ENCODE results near the gene EMD. TPM values are rescaled to one million over a fixed set of nuclear protein-coding genes. Genes with fewer than 3 reads are reported as not detected.

Gene EMD
- total and polyA plus RNA-seq, 2 of the 13 experiments (the other 11 are each of a cell fraction or from before 2014, with no cell fraction given) = 14.5 to 14.9 TPM

DNA sequence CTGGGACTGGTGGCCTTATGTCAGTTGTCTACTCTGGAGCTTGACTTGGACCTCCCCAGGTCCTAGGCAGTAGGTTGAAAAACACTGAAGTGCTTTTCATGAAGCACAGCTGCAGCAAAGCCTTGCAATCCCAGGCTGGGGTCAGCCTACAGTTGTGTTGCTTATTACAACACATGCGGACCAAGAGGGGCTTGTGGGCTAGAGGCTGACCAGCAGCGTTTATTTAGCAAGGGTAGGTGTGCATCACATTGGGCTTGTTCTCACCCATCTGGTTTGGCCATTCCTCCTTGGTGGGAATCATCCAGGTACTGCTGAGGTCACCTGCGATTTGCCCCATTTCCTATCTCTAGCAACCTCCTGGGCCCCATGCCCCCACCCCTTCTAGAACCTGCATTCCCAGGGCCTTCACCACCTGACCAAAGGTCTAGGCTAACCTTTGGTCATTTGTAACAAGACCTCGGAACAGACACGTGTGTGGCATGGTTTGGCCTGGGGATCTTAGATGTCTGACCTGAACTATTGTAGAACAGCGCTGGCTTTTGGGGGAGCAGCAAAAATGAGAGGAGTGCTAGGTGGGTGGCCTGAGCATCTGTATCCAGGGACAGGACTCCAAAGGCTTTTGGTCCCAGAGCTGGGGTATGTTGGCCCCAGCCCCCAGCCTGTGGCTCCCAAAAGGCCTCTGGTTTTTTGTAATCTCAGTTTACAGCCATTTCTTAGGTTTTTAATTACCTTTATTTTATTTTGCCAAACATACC lies 22.1 kb downstream of the EMD start (continued):
- TF ChIP-seq, protein P1, sequence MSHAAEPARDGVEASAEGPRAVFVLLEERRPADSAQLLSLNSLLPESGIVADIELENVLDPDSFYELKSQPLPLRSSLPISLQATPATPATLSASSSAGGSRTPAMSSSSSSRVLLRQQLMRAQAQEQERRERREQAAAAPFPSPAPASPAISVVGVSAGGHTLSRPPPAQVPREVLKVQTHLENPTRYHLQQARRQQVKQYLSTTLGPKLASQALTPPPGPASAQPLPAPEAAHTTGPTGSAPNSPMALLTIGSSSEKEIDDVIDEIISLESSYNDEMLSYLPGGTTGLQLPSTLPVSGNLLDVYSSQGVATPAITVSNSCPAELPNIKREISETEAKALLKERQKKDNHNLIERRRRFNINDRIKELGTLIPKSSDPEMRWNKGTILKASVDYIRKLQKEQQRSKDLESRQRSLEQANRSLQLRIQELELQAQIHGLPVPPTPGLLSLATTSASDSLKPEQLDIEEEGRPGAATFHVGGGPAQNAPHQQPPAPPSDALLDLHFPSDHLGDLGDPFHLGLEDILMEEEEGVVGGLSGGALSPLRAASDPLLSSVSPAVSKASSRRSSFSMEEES (CRISPR knock-in tag; IDR thresholded peaks at IDR 0.05) = peak; percentile 56; the same call in 1 of the 2 replicates
- TF ChIP-seq FOXM1 (CRISPR knock-in tag; IDR thresholded peaks at IDR 0.05) (no peak), ZNF678 (CRISPR knock-in tag; IDR thresholded peaks at IDR 0.05) (no peak), HNRNPLL (IDR thresholded peaks at IDR 0.05; ENCODE audit: low read depth, low read length, poor library complexity, severe bottlenecking) (no peak), HNF4A (CRISPR knock-in tag; IDR thresholded peaks at IDR 0.05) (peak; percentile 64), GPN1 (CRISPR knock-in tag; IDR thresholded peaks at IDR 0.05; ENCODE audit: borderline replicate concordance) (no peak), SIN3A (IDR thresholded peaks at IDR 0.05; ENCODE audit: borderline replicate concordance, low read depth, low read length) (no peak), FOXK2 (IDR thresholded peaks at IDR 0.05) (no peak), ZBTB38 (CRISPR knock-in tag; IDR thresholded peaks at IDR 0.05) (no peak), ZNF33A (CRISPR knock-in tag; IDR thresholded peaks at IDR 0.05; ENCODE audit: borderline replicate concordance) (no peak), ZKSCAN8 (CRISPR knock-in tag; IDR thresholded peaks at IDR 0.05; ENCODE audit: borderline replicate concordance) (no peak), ZNF432 (CRISPR knock-in tag; IDR thresholded peaks at IDR 0.05; ENCODE audit: borderline replicate concordance) (no peak), ZNF253 (CRISPR knock-in tag; IDR thresholded peaks at IDR 0.05; ENCODE audit: borderline replicate concordance) (no peak), ZNF567 (CRISPR knock-in tag; IDR thresholded peaks at IDR 0.05; ENCODE audit: borderline replicate concordance) (no peak), ZNF703 (CRISPR knock-in tag; IDR thresholded peaks at IDR 0.05; ENCODE audit: borderline replicate concordance) (no peak), ZNF781 (CRISPR knock-in tag; IDR thresholded peaks at IDR 0.05; ENCODE audit: borderline replicate concordance, not compliant biosample characterization) (no peak), NFKB2 (CRISPR knock-in tag; IDR thresholded peaks at IDR 0.05; ENCODE audit: borderline replicate concordance) (no peak)
- TF ChIP-seq, protein P2, sequence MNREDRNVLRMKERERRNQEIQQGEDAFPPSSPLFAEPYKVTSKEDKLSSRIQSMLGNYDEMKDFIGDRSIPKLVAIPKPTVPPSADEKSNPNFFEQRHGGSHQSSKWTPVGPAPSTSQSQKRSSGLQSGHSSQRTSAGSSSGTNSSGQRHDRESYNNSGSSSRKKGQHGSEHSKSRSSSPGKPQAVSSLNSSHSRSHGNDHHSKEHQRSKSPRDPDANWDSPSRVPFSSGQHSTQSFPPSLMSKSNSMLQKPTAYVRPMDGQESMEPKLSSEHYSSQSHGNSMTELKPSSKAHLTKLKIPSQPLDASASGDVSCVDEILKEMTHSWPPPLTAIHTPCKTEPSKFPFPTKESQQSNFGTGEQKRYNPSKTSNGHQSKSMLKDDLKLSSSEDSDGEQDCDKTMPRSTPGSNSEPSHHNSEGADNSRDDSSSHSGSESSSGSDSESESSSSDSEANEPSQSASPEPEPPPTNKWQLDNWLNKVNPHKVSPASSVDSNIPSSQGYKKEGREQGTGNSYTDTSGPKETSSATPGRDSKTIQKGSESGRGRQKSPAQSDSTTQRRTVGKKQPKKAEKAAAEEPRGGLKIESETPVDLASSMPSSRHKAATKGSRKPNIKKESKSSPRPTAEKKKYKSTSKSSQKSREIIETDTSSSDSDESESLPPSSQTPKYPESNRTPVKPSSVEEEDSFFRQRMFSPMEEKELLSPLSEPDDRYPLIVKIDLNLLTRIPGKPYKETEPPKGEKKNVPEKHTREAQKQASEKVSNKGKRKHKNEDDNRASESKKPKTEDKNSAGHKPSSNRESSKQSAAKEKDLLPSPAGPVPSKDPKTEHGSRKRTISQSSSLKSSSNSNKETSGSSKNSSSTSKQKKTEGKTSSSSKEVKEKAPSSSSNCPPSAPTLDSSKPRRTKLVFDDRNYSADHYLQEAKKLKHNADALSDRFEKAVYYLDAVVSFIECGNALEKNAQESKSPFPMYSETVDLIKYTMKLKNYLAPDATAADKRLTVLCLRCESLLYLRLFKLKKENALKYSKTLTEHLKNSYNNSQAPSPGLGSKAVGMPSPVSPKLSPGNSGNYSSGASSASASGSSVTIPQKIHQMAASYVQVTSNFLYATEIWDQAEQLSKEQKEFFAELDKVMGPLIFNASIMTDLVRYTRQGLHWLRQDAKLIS (CRISPR knock-in tag; IDR thresholded peaks at IDR 0.05) = peak; percentile 45; the same call in 1 of the 2 replicates
- TF ChIP-seq, protein P3, sequence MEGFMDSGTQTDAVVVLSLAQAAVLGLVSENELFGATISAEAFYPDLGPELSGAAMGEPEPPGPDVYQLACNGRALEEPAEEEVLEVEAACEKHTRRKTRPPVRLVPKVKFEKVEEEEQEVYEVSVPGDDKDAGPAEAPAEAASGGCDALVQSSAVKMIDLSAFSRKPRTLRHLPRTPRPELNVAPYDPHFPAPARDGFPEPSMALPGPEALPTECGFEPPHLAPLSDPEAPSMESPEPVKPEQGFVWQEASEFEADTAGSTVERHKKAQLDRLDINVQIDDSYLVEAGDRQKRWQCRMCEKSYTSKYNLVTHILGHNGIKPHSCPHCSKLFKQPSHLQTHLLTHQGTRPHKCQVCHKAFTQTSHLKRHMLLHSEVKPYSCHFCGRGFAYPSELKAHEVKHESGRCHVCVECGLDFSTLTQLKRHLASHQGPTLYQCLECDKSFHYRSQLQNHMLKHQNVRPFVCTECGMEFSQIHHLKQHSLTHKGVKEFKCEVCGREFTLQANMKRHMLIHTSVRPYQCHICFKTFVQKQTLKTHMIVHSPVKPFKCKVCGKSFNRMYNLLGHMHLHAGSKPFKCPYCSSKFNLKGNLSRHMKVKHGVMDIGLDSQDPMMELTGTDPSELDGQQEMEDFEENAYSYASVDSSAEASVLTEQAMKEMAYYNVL (CRISPR knock-in tag; IDR thresholded peaks at IDR 0.05; ENCODE audit: borderline replicate concordance) = no peak
- TF ChIP-seq, protein P4, sequence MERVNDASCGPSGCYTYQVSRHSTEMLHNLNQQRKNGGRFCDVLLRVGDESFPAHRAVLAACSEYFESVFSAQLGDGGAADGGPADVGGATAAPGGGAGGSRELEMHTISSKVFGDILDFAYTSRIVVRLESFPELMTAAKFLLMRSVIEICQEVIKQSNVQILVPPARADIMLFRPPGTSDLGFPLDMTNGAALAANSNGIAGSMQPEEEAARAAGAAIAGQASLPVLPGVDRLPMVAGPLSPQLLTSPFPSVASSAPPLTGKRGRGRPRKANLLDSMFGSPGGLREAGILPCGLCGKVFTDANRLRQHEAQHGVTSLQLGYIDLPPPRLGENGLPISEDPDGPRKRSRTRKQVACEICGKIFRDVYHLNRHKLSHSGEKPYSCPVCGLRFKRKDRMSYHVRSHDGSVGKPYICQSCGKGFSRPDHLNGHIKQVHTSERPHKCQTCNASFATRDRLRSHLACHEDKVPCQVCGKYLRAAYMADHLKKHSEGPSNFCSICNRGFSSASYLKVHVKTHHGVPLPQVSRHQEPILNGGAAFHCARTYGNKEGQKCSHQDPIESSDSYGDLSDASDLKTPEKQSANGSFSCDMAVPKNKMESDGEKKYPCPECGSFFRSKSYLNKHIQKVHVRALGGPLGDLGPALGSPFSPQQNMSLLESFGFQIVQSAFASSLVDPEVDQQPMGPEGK (CRISPR knock-in tag; IDR thresholded peaks at IDR 0.05) = peak; percentile 81
